ENCODE data around the gene GNAL.

GNAL gene

DNA sequence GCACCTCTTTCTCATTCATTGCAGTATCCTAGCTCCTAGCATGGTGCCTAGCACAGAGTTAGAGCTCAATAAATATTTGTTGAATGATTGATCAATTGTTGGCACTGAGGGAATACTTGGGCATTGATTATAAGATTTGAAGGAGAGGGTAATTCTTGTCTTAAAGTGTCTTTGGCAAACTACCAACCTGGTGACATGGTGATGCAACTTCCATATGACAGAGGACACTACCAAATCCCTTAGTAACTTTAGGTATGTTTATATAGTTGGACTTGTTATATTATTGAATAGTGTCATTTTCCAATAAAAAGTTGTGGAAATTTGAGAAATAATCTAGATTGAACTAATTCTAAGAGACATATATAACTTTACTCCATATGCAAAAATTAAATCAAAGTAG is 103.6 kb downstream of the GNAL start (continued):
- no peak for TF ChIP-seq ZNF549 (tag by site-specific recombination; IDR thresholded peaks at IDR 0.05)
- no peak for TF ChIP-seq ZNF266 (tag by site-specific recombination; IDR thresholded peaks at IDR 0.05; ENCODE audit: low read depth)
- TF ChIP-seq, protein P1, sequence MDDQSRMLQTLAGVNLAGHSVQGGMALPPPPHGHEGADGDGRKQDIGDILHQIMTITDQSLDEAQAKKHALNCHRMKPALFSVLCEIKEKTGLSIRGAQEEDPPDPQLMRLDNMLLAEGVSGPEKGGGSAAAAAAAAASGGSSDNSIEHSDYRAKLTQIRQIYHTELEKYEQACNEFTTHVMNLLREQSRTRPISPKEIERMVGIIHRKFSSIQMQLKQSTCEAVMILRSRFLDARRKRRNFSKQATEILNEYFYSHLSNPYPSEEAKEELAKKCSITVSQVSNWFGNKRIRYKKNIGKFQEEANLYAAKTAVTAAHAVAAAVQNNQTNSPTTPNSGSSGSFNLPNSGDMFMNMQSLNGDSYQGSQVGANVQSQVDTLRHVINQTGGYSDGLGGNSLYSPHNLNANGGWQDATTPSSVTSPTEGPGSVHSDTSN (CRISPR knock-in tag; IDR thresholded peaks at IDR 0.05), result no peak

DNA sequence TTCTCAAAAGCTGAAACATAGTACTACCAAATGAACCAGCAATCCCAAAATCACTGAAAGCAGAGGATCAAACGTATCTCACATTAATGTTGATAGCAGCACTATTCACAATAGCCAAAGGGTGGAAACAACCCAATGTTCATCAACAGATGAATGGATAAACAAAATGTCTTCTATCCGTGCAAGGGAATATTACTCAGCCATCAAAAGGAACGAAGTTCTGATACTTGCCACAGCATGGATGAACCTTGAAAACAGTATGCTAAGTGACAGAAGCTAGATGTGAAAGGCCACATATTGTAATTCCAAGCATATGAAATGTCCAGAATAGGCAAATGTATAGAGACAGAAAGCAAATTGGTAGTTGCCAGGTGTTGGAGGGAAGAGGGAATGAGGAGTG is 105.1 kb downstream of the GNAL start:
- Histone ChIP-seq H3K4me3 (ENCODE audit: low read depth, low read length) (no peak overlapping the region), H3K4me1 (ENCODE audit: control insufficient read depth, insufficient read depth, low read length) (no peaks in the 10 kb centered on the region), H3K36me3 (ENCODE audit: control insufficient read depth in 2 of 2, insufficient read depth in 1 of 2, low read length in 2 of 2) (no peaks in the 10 kb centered on the region), H3K27ac (ENCODE audit: extremely low read depth, low read depth, low read length) (no peak overlapping the region), H3K9me3 (ENCODE audit: control insufficient read depth, insufficient read depth, low read depth, low read length) (no peaks in the 10 kb centered on the region)
- CTCF ChIA-PET, result no interaction called here
- TF ChIP-seq ZSCAN23 (tag by site-specific recombination; IDR thresholded peaks at IDR 0.05) (no peak), ZNF146 (tag by site-specific recombination; IDR thresholded peaks at IDR 0.05) (peak; percentile 89)
- POLR2A ChIA-PET, result no interaction called here

DNA sequence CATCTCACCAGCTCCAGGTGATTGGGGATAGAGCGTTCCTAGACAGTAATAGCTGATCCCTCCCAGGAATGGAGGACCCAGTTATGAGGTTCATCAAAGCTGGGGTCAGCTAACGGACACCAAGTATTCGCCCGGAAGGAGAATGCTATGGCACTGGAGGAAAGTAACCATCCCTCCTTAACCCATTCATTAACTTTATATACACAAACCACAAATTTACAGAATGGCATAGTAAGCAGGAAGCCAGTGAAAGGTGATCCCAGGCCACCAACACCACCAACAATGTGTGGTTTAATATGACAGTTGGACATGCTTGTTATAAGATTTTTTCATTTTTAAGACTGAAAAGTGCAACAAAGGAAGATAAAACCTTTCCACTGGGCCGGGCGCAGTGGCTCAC is 106.9 kb downstream of the GNAL start:
- CTCF ChIA-PET, result interaction anchor here (0.6 kb wide), 1 partner anchor 63 kb away, joined by 3 read pairs; no protein-coding TSS in a partner anchor

DNA sequence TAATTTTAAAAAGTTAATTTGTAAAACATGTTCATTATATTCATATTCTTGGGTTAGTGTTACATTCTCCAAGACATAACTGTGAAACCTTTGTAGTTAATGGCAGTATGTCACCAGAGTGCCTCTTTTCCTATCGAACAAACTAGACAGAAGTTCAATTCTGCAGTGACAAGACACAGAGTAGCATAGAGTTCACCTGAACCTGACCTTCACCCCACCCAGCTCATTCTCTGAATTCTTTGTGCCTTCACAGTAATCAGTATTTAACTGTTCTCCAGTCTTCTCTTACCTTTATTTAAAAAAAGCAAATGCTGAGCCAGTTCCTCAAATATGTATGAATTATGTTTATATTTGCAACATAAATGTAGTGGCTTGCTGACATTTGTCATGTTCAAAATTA is 109.2 kb downstream of the GNAL start:
- H3K4me3 ChIP-seq (ENCODE audit: low read depth, low read length), result no peak overlapping the region
- CTCF ChIA-PET, result interaction anchor here (1.3 kb wide), 1 partner anchor 65 kb away, joined by 5 read pairs; no protein-coding TSS in a partner anchor
- H3K36me3 ChIP-seq (ENCODE audit: control insufficient read depth in 2 of 2, insufficient read depth in 1 of 2, low read length in 2 of 2), result no peaks in the 10 kb centered on the region
- H3K9me3 ChIP-seq (ENCODE audit: control insufficient read depth, insufficient read depth, low read depth, low read length), result no peaks in the 10 kb centered on the region
- H3K4me1 ChIP-seq (ENCODE audit: control insufficient read depth, insufficient read depth, low read length), result no peaks in the 10 kb centered on the region
- POLR2A ChIA-PET, result no interaction called here
- H3K27ac ChIP-seq (ENCODE audit: extremely low read depth, low read depth, low read length), result no peak overlapping the region
- TF ChIP-seq, protein P2, sequence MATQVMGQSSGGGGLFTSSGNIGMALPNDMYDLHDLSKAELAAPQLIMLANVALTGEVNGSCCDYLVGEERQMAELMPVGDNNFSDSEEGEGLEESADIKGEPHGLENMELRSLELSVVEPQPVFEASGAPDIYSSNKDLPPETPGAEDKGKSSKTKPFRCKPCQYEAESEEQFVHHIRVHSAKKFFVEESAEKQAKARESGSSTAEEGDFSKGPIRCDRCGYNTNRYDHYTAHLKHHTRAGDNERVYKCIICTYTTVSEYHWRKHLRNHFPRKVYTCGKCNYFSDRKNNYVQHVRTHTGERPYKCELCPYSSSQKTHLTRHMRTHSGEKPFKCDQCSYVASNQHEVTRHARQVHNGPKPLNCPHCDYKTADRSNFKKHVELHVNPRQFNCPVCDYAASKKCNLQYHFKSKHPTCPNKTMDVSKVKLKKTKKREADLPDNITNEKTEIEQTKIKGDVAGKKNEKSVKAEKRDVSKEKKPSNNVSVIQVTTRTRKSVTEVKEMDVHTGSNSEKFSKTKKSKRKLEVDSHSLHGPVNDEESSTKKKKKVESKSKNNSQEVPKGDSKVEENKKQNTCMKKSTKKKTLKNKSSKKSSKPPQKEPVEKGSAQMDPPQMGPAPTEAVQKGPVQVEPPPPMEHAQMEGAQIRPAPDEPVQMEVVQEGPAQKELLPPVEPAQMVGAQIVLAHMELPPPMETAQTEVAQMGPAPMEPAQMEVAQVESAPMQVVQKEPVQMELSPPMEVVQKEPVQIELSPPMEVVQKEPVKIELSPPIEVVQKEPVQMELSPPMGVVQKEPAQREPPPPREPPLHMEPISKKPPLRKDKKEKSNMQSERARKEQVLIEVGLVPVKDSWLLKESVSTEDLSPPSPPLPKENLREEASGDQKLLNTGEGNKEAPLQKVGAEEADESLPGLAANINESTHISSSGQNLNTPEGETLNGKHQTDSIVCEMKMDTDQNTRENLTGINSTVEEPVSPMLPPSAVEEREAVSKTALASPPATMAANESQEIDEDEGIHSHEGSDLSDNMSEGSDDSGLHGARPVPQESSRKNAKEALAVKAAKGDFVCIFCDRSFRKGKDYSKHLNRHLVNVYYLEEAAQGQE (tag by site-specific recombination; IDR thresholded peaks at IDR 0.05), result no peak
- TF ChIP-seq SP7 (tag by site-specific recombination; IDR thresholded peaks at IDR 0.05) (no peak), ZNF670 (tag by site-specific recombination; IDR thresholded peaks at IDR 0.05; ENCODE audit: low read depth) (no peak), ZNF335 (tag by site-specific recombination; conservative IDR thresholded peaks at IDR 0.05) (no peak), ZBTB7A (tag by site-specific recombination; IDR thresholded peaks at IDR 0.05; ENCODE audit: low read depth) (no peak), ZNF768 (tag by site-specific recombination; IDR thresholded peaks at IDR 0.05) (no peak), GLI4 (tag by site-specific recombination; IDR thresholded peaks at IDR 0.05) (no peak), ZNF239 (tag by site-specific recombination; IDR thresholded peaks at IDR 0.05) (no peak)
- TF ChIP-seq, protein P3, sequence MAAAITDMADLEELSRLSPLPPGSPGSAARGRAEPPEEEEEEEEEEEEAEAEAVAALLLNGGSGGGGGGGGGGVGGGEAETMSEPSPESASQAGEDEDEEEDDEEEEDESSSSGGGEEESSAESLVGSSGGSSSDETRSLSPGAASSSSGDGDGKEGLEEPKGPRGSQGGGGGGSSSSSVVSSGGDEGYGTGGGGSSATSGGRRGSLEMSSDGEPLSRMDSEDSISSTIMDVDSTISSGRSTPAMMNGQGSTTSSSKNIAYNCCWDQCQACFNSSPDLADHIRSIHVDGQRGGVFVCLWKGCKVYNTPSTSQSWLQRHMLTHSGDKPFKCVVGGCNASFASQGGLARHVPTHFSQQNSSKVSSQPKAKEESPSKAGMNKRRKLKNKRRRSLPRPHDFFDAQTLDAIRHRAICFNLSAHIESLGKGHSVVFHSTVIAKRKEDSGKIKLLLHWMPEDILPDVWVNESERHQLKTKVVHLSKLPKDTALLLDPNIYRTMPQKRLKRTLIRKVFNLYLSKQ (tag by site-specific recombination; IDR thresholded peaks at IDR 0.05; ENCODE audit: borderline replicate concordance), result no peak
- TF ChIP-seq, protein P4, sequence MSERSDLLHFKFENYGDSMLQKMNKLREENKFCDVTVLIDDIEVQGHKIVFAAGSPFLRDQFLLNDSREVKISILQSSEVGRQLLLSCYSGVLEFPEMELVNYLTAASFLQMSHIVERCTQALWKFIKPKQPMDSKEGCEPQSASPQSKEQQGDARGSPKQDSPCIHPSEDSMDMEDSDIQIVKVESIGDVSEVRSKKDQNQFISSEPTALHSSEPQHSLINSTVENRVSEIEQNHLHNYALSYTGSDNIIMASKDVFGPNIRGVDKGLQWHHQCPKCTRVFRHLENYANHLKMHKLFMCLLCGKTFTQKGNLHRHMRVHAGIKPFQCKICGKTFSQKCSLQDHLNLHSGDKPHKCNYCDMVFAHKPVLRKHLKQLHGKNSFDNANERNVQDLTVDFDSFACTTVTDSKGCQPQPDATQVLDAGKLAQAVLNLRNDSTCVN (tag by site-specific recombination; optimal IDR thresholded peaks at IDR 0.05), result no peak
- TF ChIP-seq, protein P5, sequence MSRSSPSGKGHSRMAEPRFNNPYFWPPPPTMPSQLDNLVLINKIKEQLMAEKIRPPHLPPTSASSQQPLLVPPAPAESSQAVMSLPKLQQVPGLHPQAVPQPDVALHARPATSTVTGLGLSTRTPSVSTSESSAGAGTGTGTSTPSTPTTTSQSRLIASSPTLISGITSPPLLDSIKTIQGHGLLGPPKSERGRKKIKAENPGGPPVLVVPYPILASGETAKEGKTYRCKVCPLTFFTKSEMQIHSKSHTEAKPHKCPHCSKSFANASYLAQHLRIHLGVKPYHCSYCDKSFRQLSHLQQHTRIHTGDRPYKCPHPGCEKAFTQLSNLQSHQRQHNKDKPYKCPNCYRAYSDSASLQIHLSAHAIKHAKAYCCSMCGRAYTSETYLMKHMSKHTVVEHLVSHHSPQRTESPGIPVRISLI (tag by site-specific recombination; IDR thresholded peaks at IDR 0.05), result no peak

More for the DNA sequence above, 106.9 kb downstream of the GNAL start:
- H3K4me1 ChIP-seq (ENCODE audit: control insufficient read depth, insufficient read depth, low read length), result no peaks in the 10 kb centered on the region
- TF ChIP-seq ZFP69B (tag by site-specific recombination; IDR thresholded peaks at IDR 0.05) (no peak), ZBTB20 (tag by site-specific recombination; IDR thresholded peaks at IDR 0.05) (no peak), ZNF157 (tag by site-specific recombination; IDR thresholded peaks at IDR 0.05) (no peak), ZNF223 (tag by site-specific recombination; IDR thresholded peaks at IDR 0.05) (no peak), ZNF37A (tag by site-specific recombination; IDR thresholded peaks at IDR 0.05) (no peak), SCRT1 (tag by site-specific recombination; IDR thresholded peaks at IDR 0.05; ENCODE audit: borderline replicate concordance) (no peak), ZNF677 (tag by site-specific recombination; IDR thresholded peaks at IDR 0.05) (no peak)
- TF ChIP-seq, protein P6, sequence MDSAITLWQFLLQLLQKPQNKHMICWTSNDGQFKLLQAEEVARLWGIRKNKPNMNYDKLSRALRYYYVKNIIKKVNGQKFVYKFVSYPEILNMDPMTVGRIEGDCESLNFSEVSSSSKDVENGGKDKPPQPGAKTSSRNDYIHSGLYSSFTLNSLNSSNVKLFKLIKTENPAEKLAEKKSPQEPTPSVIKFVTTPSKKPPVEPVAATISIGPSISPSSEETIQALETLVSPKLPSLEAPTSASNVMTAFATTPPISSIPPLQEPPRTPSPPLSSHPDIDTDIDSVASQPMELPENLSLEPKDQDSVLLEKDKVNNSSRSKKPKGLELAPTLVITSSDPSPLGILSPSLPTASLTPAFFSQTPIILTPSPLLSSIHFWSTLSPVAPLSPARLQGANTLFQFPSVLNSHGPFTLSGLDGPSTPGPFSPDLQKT (IDR thresholded peaks at IDR 0.05; ENCODE audit: borderline replicate concordance, low read depth, low read length), result no peak
- POLR2A ChIA-PET, result no interaction called here
- H3K36me3 ChIP-seq (ENCODE audit: control insufficient read depth in 2 of 2, insufficient read depth in 1 of 2, low read length in 2 of 2), result no peaks in the 10 kb centered on the region
- no peak overlapping the region for H3K27ac ChIP-seq (ENCODE audit: extremely low read depth, low read depth, low read length)
- H3K4me3 ChIP-seq (ENCODE audit: low read depth, low read length), result no peak overlapping the region
- no peaks in the 10 kb centered on the region for H3K9me3 ChIP-seq (ENCODE audit: control insufficient read depth, insufficient read depth, low read depth, low read length)

All from HEK293 (cell line).